ENCODE measurements around the gene LRP5.

- TF ChIP-seq POLR2A (IDR thresholded peaks at IDR 0.05) (no peak), CTCF (IDR thresholded peaks at IDR 0.05 in 8 of 11, conservative IDR thresholded peaks at IDR 0.05 in 3 of 11) (no peak), POLR2AphosphoS5 (IDR thresholded peaks at IDR 0.05) (no peak)
Measured at GRCh38 chr11:68397256-68397655, 84.9 kb downstream of the LRP5 start.
